Pancreas (tissue), 10 donors: ENCODE data around the gene PGGT1B. TPM values are rescaled to one million over a fixed set of nuclear protein-coding genes. Genes with fewer than 3 reads are reported as not detected.

Experiments
- ATAC-seq, 4 donors: fragments of 200-7000 bp; cut with Tn5 transposase; one replicate each; pipeline versions ENCODE4 v1.8.0 to v1.9.1; 2020; ENCODE audit warnings: mild to moderate bottlenecking in 4 of 4, moderate library complexity in 4 of 4
- DNase-seq, 6 donors: peaks; one replicate each; pipeline ENCODE4 v3.0.0-alpha.2; 2020
- FAIRE-seq: peaks from 2 replicates; lab custom pipeline; 2012; peaks lifted over from hg19 to GRCh38; lab: Jason Lieb, UNC
- H3K27ac ChIP-seq, 4 donors: fragments of 200-600 bp; sonication (generic); 1 replicate in 3 of 4; 2 replicates in 1 of 4; pipeline versions ENCODE4 v1.5.0 to v1.8.0; 2020
- H3K27me3 ChIP-seq, 4 donors: fragments of 200-600 bp; one replicate each; pipeline ENCODE4 v1.8.0; 2021
- H3K36me3 ChIP-seq, 3 donors: fragments of 200-600 bp; sonication (generic) in 1 of 3; one replicate each; pipeline versions ENCODE4 v1.5.0 to v1.8.0; 2020 to 2021
- H3K4me1 ChIP-seq, 3 donors: fragments of 200-600 bp; one replicate each; pipeline ENCODE4 v1.8.0; 2021
- H3K4me3 ChIP-seq, 4 donors: fragments of 200-600 bp; sonication (generic) in 2 of 4; one replicate each; pipeline versions ENCODE4 v1.5.0 to v1.8.0; 2020 to 2021
- H3K9me3 ChIP-seq, 4 donors: fragments of 200-600 bp; one replicate each; pipeline ENCODE4 v1.8.0; 2021
- WGBS, 2 donors: extraction: QIAGEN DNeasy Blood & Tissue Kit; methylation state at CpG; one replicate each; pipeline ENCODE4 v1.1.7; 2013; 5-methylcytosine and 5-hydroxymethylcytosine counted together
- intact Hi-C, 3 donors: fragments of 100-400 bp; cut with DNase I; formaldehyde crosslinking; loops; one replicate each; pipeline versions ENCODE4 v1.11.1 to v1.14.2; 2022
- polyA plus RNA-seq, 2 donors: library from polyadenylated mRNA; stranded (reverse); fragments of 200-250 nt; gene quantifications; one replicate each; pipeline ENCODE4 v1.2.3, GENCODE V29; 2013
- total RNA-seq, 6 donors: library from RNA; stranded (reverse); fragmentation: NEBNext Ultra II Directional in 4 of 6; extraction: Animal tissue kit (Norgen Biotek cat#: 25700) in 4 of 6; gene quantifications; one replicate each; pipeline versions ENCODE4 v1.2.1 to v1.2.4, GENCODE V29; 2021 to 2023
- TF ChIP-seq, protein P1 (sequence below), 4 donors: fragments of 200-600 bp; sonication (generic) in 3 of 4; IDR thresholded peaks; one replicate each; pipeline versions ENCODE4 v1.5.0 to v1.8.0; 2021; ENCODE audit warnings: antibody characterized with exemption in 4 of 4
- donor health status: healthy with polysubstance abuse.
- donor health status: DM: no; HTN: no; CAD: no; lungs with moderate emphysema.
- donor health status: DM: no; HTN: no; CAD: no.
- donor health status: control.
- donor health status: control.
- donor health status: Bipolar disorder and iron deficiency.
- donor health status: DM: yes; HTN: yes; CAD: no.
- donor health status: DM: no; HTN: no; CAD: no.
- donor health status: DM: no; HTN: no; CAD: no.
- donor health status: DM: yes; HTN: yes; CAD: no.

Gene PGGT1B
- total and polyA plus RNA-seq, 8 donors: 1.7 to 24.5 (median 17.7) TPM

- no peaks in the 10 kb centered on the region for H3K27me3 ChIP-seq
- no peaks in the 10 kb centered on the region for H3K36me3 ChIP-seq
- H3K4me1 ChIP-seq: no peaks in the 10 kb centered on the region
- no peak overlapping the region for H3K4me3 ChIP-seq
- ATAC-seq (no peak), FAIRE-seq (no peak), DNase-seq (no peak)
- H3K27ac ChIP-seq: no peak overlapping the region
- no peaks in the 10 kb centered on the region for H3K9me3 ChIP-seq
- intact Hi-C loops: no loop called here
- TF ChIP-seq, protein P1, sequence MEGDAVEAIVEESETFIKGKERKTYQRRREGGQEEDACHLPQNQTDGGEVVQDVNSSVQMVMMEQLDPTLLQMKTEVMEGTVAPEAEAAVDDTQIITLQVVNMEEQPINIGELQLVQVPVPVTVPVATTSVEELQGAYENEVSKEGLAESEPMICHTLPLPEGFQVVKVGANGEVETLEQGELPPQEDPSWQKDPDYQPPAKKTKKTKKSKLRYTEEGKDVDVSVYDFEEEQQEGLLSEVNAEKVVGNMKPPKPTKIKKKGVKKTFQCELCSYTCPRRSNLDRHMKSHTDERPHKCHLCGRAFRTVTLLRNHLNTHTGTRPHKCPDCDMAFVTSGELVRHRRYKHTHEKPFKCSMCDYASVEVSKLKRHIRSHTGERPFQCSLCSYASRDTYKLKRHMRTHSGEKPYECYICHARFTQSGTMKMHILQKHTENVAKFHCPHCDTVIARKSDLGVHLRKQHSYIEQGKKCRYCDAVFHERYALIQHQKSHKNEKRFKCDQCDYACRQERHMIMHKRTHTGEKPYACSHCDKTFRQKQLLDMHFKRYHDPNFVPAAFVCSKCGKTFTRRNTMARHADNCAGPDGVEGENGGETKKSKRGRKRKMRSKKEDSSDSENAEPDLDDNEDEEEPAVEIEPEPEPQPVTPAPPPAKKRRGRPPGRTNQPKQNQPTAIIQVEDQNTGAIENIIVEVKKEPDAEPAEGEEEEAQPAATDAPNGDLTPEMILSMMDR (IDR thresholded peaks at IDR 0.05): no peak
These were observed 28.7 kb upstream of the PGGT1B start for GRCh38 chr5:115291397-115291796.

- no peak for DNase-seq
- Histone ChIP-seq H3K4me1 (no peaks in the 10 kb centered on the region), H3K36me3 (no peaks in the 10 kb centered on the region), H3K4me3 (no peak overlapping the region), H3K27ac (no peak overlapping the region), H3K9me3 (no peaks in the 10 kb centered on the region), H3K27me3 (no peaks in the 10 kb centered on the region)
- 89 to 97% methylated on average over 4 of the region's 4 CpGs for WGBS, 2 donors
- no peak for FAIRE-seq
- TF ChIP-seq, protein P1 (IDR thresholded peaks at IDR 0.05): no peak
- intact Hi-C loops: no loop called here
- ATAC-seq: no peak
These were observed 26.4 kb upstream of the PGGT1B start for GRCh38 chr5:115289104-115289503.

DNA sequence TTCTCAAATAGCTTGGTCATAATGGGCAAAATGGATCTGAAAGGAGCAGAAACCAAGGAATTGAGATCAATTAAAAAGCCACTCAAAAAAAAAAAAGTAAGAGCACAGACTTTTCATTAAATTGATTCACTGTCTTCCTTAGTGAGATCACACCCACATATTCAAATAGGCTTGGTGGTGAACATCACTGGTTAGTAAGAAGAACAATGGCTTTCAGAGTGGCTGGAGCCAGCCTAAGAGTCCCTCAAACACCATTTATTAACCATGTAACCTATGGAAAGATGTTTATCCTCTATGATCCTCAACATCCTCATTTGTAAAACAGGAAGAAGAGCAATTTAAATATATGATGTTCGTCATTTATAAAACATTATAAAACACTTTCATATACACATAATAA is 21.3 kb upstream of the PGGT1B start:
- H3K36me3 ChIP-seq: no peaks in the 10 kb centered on the region
- H3K27me3 ChIP-seq: no peaks in the 10 kb centered on the region
- H3K4me3 ChIP-seq: no peak overlapping the region
- no peak for FAIRE-seq
- no peaks in the 10 kb centered on the region for H3K9me3 ChIP-seq
- no peaks in the 10 kb centered on the region for H3K4me1 ChIP-seq
- intact Hi-C loops: no loop called here
- H3K27ac ChIP-seq: no peak overlapping the region
- ATAC-seq: no peak
- no peak for DNase-seq
- TF ChIP-seq, protein P1 (IDR thresholded peaks at IDR 0.05): no peak
- 89 to 98% methylated on average over 1 of the region's 1 CpG for WGBS, 2 donors

DNA sequence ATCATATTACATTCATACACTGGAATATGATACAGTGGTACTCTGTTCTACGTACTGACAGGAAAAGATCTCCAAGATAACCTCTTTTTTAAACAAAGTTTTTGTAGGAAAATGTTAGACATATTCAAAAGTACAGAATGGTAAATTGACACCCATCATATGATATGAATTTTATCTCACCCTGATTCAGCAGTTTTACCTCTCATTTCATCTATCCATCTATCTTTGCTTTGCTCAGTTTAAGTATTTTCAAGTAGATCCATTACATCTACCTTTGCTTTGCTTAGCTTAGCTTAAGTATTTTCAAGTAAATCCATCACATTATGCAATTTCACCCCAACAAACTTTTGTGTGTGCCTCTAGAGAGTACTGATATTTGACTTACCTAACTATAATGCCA is 19.5 kb upstream of the PGGT1B start:
- TF ChIP-seq, protein P1 (IDR thresholded peaks at IDR 0.05): no peak
- Histone ChIP-seq H3K4me3 (no peak overlapping the region), H3K9me3 (no peaks in the 10 kb centered on the region), H3K4me1 (no peaks in the 10 kb centered on the region), H3K27ac (no peak overlapping the region), H3K27me3 (no peaks in the 10 kb centered on the region), H3K36me3 (no peaks in the 10 kb centered on the region)
- intact Hi-C loops: no loop called here
- ATAC-seq (no peak), FAIRE-seq (no peak), DNase-seq (no peak)
- WGBS, 2 donors: 91 to 98% methylated on average over 1 of the region's 1 CpG

DNA sequence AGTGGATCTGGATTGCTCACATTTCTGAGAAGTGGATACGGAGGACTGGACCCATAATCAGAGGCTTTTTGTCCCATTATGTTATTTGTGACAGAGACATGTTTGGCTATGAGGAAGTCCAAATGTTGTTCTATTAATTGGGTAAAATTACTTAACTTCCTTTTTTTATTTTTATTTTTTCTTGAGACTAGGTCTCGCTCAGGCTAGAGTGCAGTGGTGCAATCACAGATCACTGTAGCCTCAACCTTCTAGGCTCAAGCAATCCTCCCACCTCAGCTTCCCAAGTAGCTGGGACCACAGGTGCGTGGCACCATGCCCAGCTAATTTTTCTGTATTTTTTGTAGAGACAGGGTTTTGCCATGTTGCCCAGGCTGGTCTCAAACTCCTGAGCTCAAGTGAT is 11.9 kb upstream of the PGGT1B start:
- no peak for ATAC-seq
- WGBS, 2 donors: 94 to 96% methylated on average over 3 of the region's 3 CpGs
- no peak for DNase-seq
- no peak overlapping the region for H3K4me3 ChIP-seq
- no peak for FAIRE-seq
- no peaks in the 10 kb centered on the region for H3K9me3 ChIP-seq
- H3K4me1 ChIP-seq: no peaks in the 10 kb centered on the region
- no peak overlapping the region for H3K27ac ChIP-seq
- H3K27me3 ChIP-seq: no peaks in the 10 kb centered on the region
- H3K36me3 ChIP-seq: peaks cover 0 to 11% (median 6%) of the 10 kb centered on the region in 3 donors
- intact Hi-C loops: no loop called here
- TF ChIP-seq, protein P1 (IDR thresholded peaks at IDR 0.05): no peak
